ENCODE results near the gene MINDY4.

MINDY4 gene

GRCh38 chr7:30838008-30838407 lies 66.8 kb downstream of the MINDY4 start:
- Mint-ChIP-seq H3K9me3 (peaks cover 16% of the 10 kb centered on the region), H3K4me1 (ENCODE audit: low read depth) (no peaks in the 10 kb centered on the region), H3K27me3 (ENCODE audit: low read depth) (no peaks in the 10 kb centered on the region), H3K27ac (no peak overlapping the region), H3K36me3 (ENCODE audit: low read depth) (no peaks in the 10 kb centered on the region), H3K4me3 (no peak overlapping the region)

- Mint-ChIP-seq H3K9me3 (no peaks in the 10 kb centered on the region), H3K4me3 (no peak overlapping the region), H3K27me3 (ENCODE audit: low read depth) (no peaks in the 10 kb centered on the region), H3K36me3 (ENCODE audit: low read depth) (no peaks in the 10 kb centered on the region), H3K4me1 (ENCODE audit: low read depth) (no peaks in the 10 kb centered on the region), H3K27ac (no peak overlapping the region)
These were observed 69.2 kb downstream of the MINDY4 start for GRCh38 chr7:30840141-30841024.

GRCh38 chr7:30841025-30841735 lies 70.0 kb downstream of the MINDY4 start:
- Mint-ChIP-seq H3K4me1 (ENCODE audit: low read depth) (no peaks in the 10 kb centered on the region), H3K36me3 (ENCODE audit: low read depth) (no peaks in the 10 kb centered on the region), H3K9me3 (no peaks in the 10 kb centered on the region), H3K4me3 (no peak overlapping the region), H3K27ac (no peak overlapping the region), H3K27me3 (ENCODE audit: low read depth) (no peaks in the 10 kb centered on the region)

- Mint-ChIP-seq H3K36me3 (ENCODE audit: low read depth) (no peaks in the 10 kb centered on the region), H3K27me3 (ENCODE audit: low read depth) (no peaks in the 10 kb centered on the region), H3K9me3 (no peaks in the 10 kb centered on the region), H3K4me3 (no peak overlapping the region), H3K4me1 (ENCODE audit: low read depth) (no peaks in the 10 kb centered on the region), H3K27ac (no peak overlapping the region)
These were observed 70.8 kb downstream of the MINDY4 start for GRCh38 chr7:30841801-30842541.

- Mint-ChIP-seq H3K36me3 (ENCODE audit: low read depth) (no peaks in the 10 kb centered on the region), H3K4me1 (ENCODE audit: low read depth) (no peaks in the 10 kb centered on the region), H3K9me3 (no peaks in the 10 kb centered on the region), H3K27me3 (ENCODE audit: low read depth) (no peaks in the 10 kb centered on the region), H3K4me3 (no peak overlapping the region), H3K27ac (no peak overlapping the region)
These were observed 71.6 kb downstream of the MINDY4 start for GRCh38 chr7:30842542-30843451.

GRCh38 chr7:30843741-30844482 lies 72.7 kb downstream of the MINDY4 start:
- Mint-ChIP-seq H3K27me3 (ENCODE audit: low read depth) (no peaks in the 10 kb centered on the region), H3K4me3 (no peak overlapping the region), H3K27ac (no peak overlapping the region), H3K4me1 (ENCODE audit: low read depth) (no peaks in the 10 kb centered on the region), H3K9me3 (no peaks in the 10 kb centered on the region), H3K36me3 (ENCODE audit: low read depth) (no peaks in the 10 kb centered on the region)

- Mint-ChIP-seq H3K36me3 (ENCODE audit: low read depth) (no peaks in the 10 kb centered on the region), H3K9me3 (no peaks in the 10 kb centered on the region), H3K4me1 (ENCODE audit: low read depth) (no peaks in the 10 kb centered on the region), H3K4me3 (no peak overlapping the region), H3K27me3 (ENCODE audit: low read depth) (no peaks in the 10 kb centered on the region), H3K27ac (no peak overlapping the region)
These were observed 73.3 kb downstream of the MINDY4 start for GRCh38 chr7:30844483-30844874.

GRCh38 chr7:30844916-30845315 lies 73.7 kb downstream of the MINDY4 start:
- H3K4me3 Mint-ChIP-seq = no peak overlapping the region
- no peaks in the 10 kb centered on the region for H3K27me3 Mint-ChIP-seq (ENCODE audit: low read depth)
- no peaks in the 10 kb centered on the region for H3K9me3 Mint-ChIP-seq
- no peak overlapping the region for H3K27ac Mint-ChIP-seq
- no peaks in the 10 kb centered on the region for H3K4me1 Mint-ChIP-seq (ENCODE audit: low read depth)
- no peaks in the 10 kb centered on the region for H3K36me3 Mint-ChIP-seq (ENCODE audit: low read depth)

GRCh38 chr7:30845426-30846135 lies 74.4 kb downstream of the MINDY4 start:
- Mint-ChIP-seq H3K27me3 (ENCODE audit: low read depth) (no peaks in the 10 kb centered on the region), H3K36me3 (ENCODE audit: low read depth) (no peaks in the 10 kb centered on the region), H3K9me3 (no peaks in the 10 kb centered on the region), H3K4me3 (no peak overlapping the region), H3K4me1 (ENCODE audit: low read depth) (no peaks in the 10 kb centered on the region), H3K27ac (no peak overlapping the region)

GRCh38 chr7:30846378-30846777 lies 75.2 kb downstream of the MINDY4 start:
- Mint-ChIP-seq H3K4me3 (no peak overlapping the region), H3K27me3 (ENCODE audit: low read depth) (no peaks in the 10 kb centered on the region), H3K9me3 (no peaks in the 10 kb centered on the region), H3K4me1 (ENCODE audit: low read depth) (no peaks in the 10 kb centered on the region), H3K36me3 (ENCODE audit: low read depth) (no peaks in the 10 kb centered on the region), H3K27ac (no peak overlapping the region)

GRCh38 chr7:30848121-30848855 lies 77.1 kb downstream of the MINDY4 start:
- Mint-ChIP-seq H3K27ac (no peak overlapping the region), H3K4me1 (ENCODE audit: low read depth) (no peaks in the 10 kb centered on the region), H3K27me3 (ENCODE audit: low read depth) (no peaks in the 10 kb centered on the region), H3K9me3 (no peaks in the 10 kb centered on the region), H3K4me3 (no peak overlapping the region), H3K36me3 (ENCODE audit: low read depth) (no peaks in the 10 kb centered on the region)

- H3K9me3 Mint-ChIP-seq = no peaks in the 10 kb centered on the region
- no peaks in the 10 kb centered on the region for H3K27me3 Mint-ChIP-seq (ENCODE audit: low read depth)
- no peaks in the 10 kb centered on the region for H3K4me1 Mint-ChIP-seq (ENCODE audit: low read depth)
- H3K27ac Mint-ChIP-seq = no peak overlapping the region
- no peak overlapping the region for H3K4me3 Mint-ChIP-seq
- no peaks in the 10 kb centered on the region for H3K36me3 Mint-ChIP-seq (ENCODE audit: low read depth)
These were observed 78.3 kb downstream of the MINDY4 start for GRCh38 chr7:30849565-30849964.
